CD8-positive, alpha-beta memory T cell (primary cell): Measurements from ENCODE around the gene KLHL36. TPM values are rescaled to one million over a fixed set of nuclear protein-coding genes. Genes with fewer than 3 reads are reported as not detected.
A peak's percentile ranks its signal among the peaks of the same experiment; 100 is the strongest.

ENCODE experiments used
- CTCF ChIA-PET: fragments of 350-600 bp; sonication (Branson Sonifier 250); formaldehyde crosslinking; loops from one replicate; lab custom pipeline; 2021; ENCODE audit warnings: antibody characterized with exemption; lab: Charles Lee
- POLR2A ChIA-PET: fragments of 350-600 bp; sonication (Branson Sonifier 250); formaldehyde crosslinking; loops from one replicate; lab custom pipeline; 2021; ENCODE audit warnings: antibody characterized with exemption; lab: Charles Lee
- DNase-seq, 5 donors: peaks; one replicate each; pipeline versions ENCODE4 v3.0.0 to v3.0.0-alpha.2; 2020 to 2022; ENCODE audit warnings: mixed read lengths in 1 of 5
- H3K27ac ChIP-seq: one replicate; pipeline ENCODE4 v1.7.0; 2013; ENCODE audit warnings: low read depth, mild to moderate bottlenecking, low read length, moderate library complexity
- H3K27me3 ChIP-seq: 2 replicates; pipeline ENCODE4 v1.7.0; 2013; ENCODE audit warnings: low read length, mild to moderate bottlenecking; ENCODE audit not compliant: insufficient read depth, poor library complexity, severe bottlenecking
- H3K36me3 ChIP-seq: 2 replicates; pipeline ENCODE4 v1.7.0; 2013; ENCODE audit warnings: mild to moderate bottlenecking, low read length, moderate library complexity; ENCODE audit not compliant: insufficient read depth
- H3K4me1 ChIP-seq: 2 replicates; pipeline ENCODE4 v1.7.0; 2013; ENCODE audit warnings: mild to moderate bottlenecking, low read length, moderate library complexity; ENCODE audit not compliant: insufficient read depth
- H3K4me3 ChIP-seq: 2 replicates; pipeline ENCODE4 v1.7.0; 2013; ENCODE audit warnings: mild to moderate bottlenecking, low read length
- H3K9me3 ChIP-seq: 2 replicates; pipeline ENCODE4 v1.7.0; 2013; ENCODE audit warnings: mild to moderate bottlenecking, low read length
- H3K27ac Mint-ChIP-seq, 8 donors: one replicate each; pipeline ENCODE4 v1.8.0; 2020 to 2021; ENCODE audit warnings: mixed read lengths in 8 of 8, mild to moderate bottlenecking in 6 of 8, inconsistent platforms in 3 of 8, moderate library complexity in 3 of 8
- H3K27me3 Mint-ChIP-seq, 2 donors: one replicate each; pipeline ENCODE4 v1.8.0; 2020 to 2021; ENCODE audit warnings: mixed read lengths in 2 of 2, mild to moderate bottlenecking in 1 of 2, moderate library complexity in 1 of 2
- H3K36me3 Mint-ChIP-seq, 3 donors: one replicate each; pipeline ENCODE4 v1.8.0; 2020 to 2021; ENCODE audit warnings: mixed read lengths in 3 of 3, inconsistent platforms in 1 of 3, mild to moderate bottlenecking in 1 of 3
- H3K4me1 Mint-ChIP-seq, 3 donors: one replicate each; pipeline ENCODE4 v1.8.0; 2020 to 2021; ENCODE audit warnings: mixed read lengths in 3 of 3, inconsistent platforms in 1 of 3, mild to moderate bottlenecking in 1 of 3
- H3K4me3 Mint-ChIP-seq, 7 donors: one replicate each; pipeline ENCODE4 v1.8.0; 2020 to 2021; ENCODE audit warnings: mixed read lengths in 7 of 7, mild to moderate bottlenecking in 6 of 7, moderate library complexity in 4 of 7, inconsistent platforms in 2 of 7
- H3K9me3 Mint-ChIP-seq, 5 donors: one replicate each; pipeline ENCODE4 v1.8.0; 2020 to 2022; ENCODE audit warnings: mixed read lengths in 5 of 5, mild to moderate bottlenecking in 3 of 5, moderate library complexity in 2 of 5, inconsistent platforms in 1 of 5
- polyA plus RNA-seq: library from polyadenylated mRNA; unstranded; fragments of 300-500 nt; fragmentation: Illumina TruSeq; gene quantifications from one replicate; pipeline ENCODE4 v1.2.3, GENCODE V29; 2021
- total RNA-seq, 2 experiments: library from RNA; stranded (reverse); gene quantifications; one replicate each; pipeline ENCODE4 v1.2.3, GENCODE V29; 2021

Gene KLHL36
- total and polyA plus RNA-seq, 3 experiments from 2014 or later: 34.0 to 41.2 (median 39.7) TPM

GRCh38 chr16:84637709-84638108 is 10.6 kb upstream of the KLHL36 start:
- Histone ChIP-seq H3K9me3 (no peaks in the 10 kb centered on the region), H3K4me1 (peaks cover 30% of the 10 kb centered on the region), H3K36me3 (no peaks in the 10 kb centered on the region), H3K4me3 (no peak overlapping the region), H3K27me3 (no peaks in the 10 kb centered on the region), H3K27ac (no peak overlapping the region)
- no peak overlapping the region for H3K4me3 Mint-ChIP-seq
- H3K4me1 Mint-ChIP-seq: peaks cover 17 to 27% (median 17%) of the 10 kb centered on the region in 3 donors
- peaks cover 4 to 6% of the 10 kb centered on the region in 2 donors for H3K27me3 Mint-ChIP-seq
- POLR2A ChIA-PET: no interaction called here
- DNase-seq: no peak
- H3K36me3 Mint-ChIP-seq: no peaks in the 10 kb centered on the region
- H3K27ac Mint-ChIP-seq: no peak overlapping the region
- CTCF ChIA-PET: interaction anchor here (1.2 kb wide), 1 partner anchor 102 kb away, joined by 3 read pairs; no protein-coding TSS in a partner anchor
- no peaks in the 10 kb centered on the region for H3K9me3 Mint-ChIP-seq

GRCh38 chr16:84638231-84638806 is 10.0 kb upstream of the KLHL36 start:
- peaks cover 4 to 8% of the 10 kb centered on the region in 2 donors for H3K27me3 Mint-ChIP-seq
- Histone ChIP-seq H3K36me3 (no peaks in the 10 kb centered on the region), H3K27me3 (no peaks in the 10 kb centered on the region), H3K9me3 (no peaks in the 10 kb centered on the region), H3K4me3 (no peak overlapping the region), H3K4me1 (peaks cover 33% of the 10 kb centered on the region), H3K27ac (no peak overlapping the region)
- ChIA-PET CTCF (no interaction called here), POLR2A (no interaction called here)
- H3K9me3 Mint-ChIP-seq: no peaks in the 10 kb centered on the region
- no peak for DNase-seq
- H3K4me1 Mint-ChIP-seq: peaks cover 17 to 27% (median 17%) of the 10 kb centered on the region in 3 donors
- no peak overlapping the region for H3K4me3 Mint-ChIP-seq
- H3K36me3 Mint-ChIP-seq: no peaks in the 10 kb centered on the region
- peak overlapping the region in 1 of 8 donors; percentile 4 for H3K27ac Mint-ChIP-seq

GRCh38 chr16:84640145-84640544 is 8.2 kb upstream of the KLHL36 start:
- H3K27me3 Mint-ChIP-seq: peaks cover 0 to 6% of the 10 kb centered on the region in 2 donors
- Histone ChIP-seq H3K4me1 (peaks cover 33% of the 10 kb centered on the region), H3K27me3 (no peaks in the 10 kb centered on the region), H3K4me3 (no peak overlapping the region), H3K27ac (no peak overlapping the region), H3K9me3 (no peaks in the 10 kb centered on the region), H3K36me3 (no peaks in the 10 kb centered on the region)
- no peak overlapping the region for H3K27ac Mint-ChIP-seq
- no peak for DNase-seq
- CTCF ChIA-PET: no interaction called here
- no peaks in the 10 kb centered on the region for H3K36me3 Mint-ChIP-seq
- H3K4me3 Mint-ChIP-seq: peak overlapping the region in 1 of 7 donors; percentile 30
- no peaks in the 10 kb centered on the region for H3K9me3 Mint-ChIP-seq
- POLR2A ChIA-PET: no interaction called here
- H3K4me1 Mint-ChIP-seq: peaks cover 17 to 27% (median 17%) of the 10 kb centered on the region in 3 donors

- H3K4me3 Mint-ChIP-seq: peak overlapping the region in 5 of 7 donors; percentile 15 to 68 (median 49)
Observed at GRCh38 chr16:84641643-84642358, 6.5 kb upstream of the KLHL36 start.

GRCh38 chr16:84643180-84643583 is 5.1 kb upstream of the KLHL36 start:
- Histone ChIP-seq H3K9me3 (no peaks in the 10 kb centered on the region), H3K36me3 (no peaks in the 10 kb centered on the region), H3K27ac (no peak overlapping the region), H3K4me3 (no peak overlapping the region), H3K4me1 (peaks cover 40% of the 10 kb centered on the region), H3K27me3 (no peaks in the 10 kb centered on the region)
- no peaks in the 10 kb centered on the region for H3K9me3 Mint-ChIP-seq
- H3K36me3 Mint-ChIP-seq: peaks cover 0 to 3% (median 0%) of the 10 kb centered on the region in 3 donors
- POLR2A ChIA-PET: no interaction called here
- H3K27me3 Mint-ChIP-seq: peaks cover 0 to 3% of the 10 kb centered on the region in 2 donors
- H3K27ac Mint-ChIP-seq: peak overlapping the region in 1 of 8 donors; percentile 61
- no peak overlapping the region for H3K4me3 Mint-ChIP-seq
- H3K4me1 Mint-ChIP-seq: peaks cover 23 to 32% (median 27%) of the 10 kb centered on the region in 3 donors
- no peak for DNase-seq
- CTCF ChIA-PET: interaction anchor here (1.3 to 1.9 kb wide), 2 partner anchors 19 to 83 kb away, joined by 3 to 4 read pairs; no protein-coding TSS in a partner anchor

More at GRCh38 chr16:84641643-84642358, 6.5 kb upstream of the KLHL36 start:
- H3K27me3 Mint-ChIP-seq: peaks cover 0 to 3% of the 10 kb centered on the region in 2 donors
- Histone ChIP-seq H3K36me3 (no peaks in the 10 kb centered on the region), H3K9me3 (no peaks in the 10 kb centered on the region), H3K4me1 (peaks cover 33% of the 10 kb centered on the region), H3K4me3 (peak overlapping the region; percentile 37), H3K27ac (no peak overlapping the region), H3K27me3 (no peaks in the 10 kb centered on the region)
- no peaks in the 10 kb centered on the region for H3K9me3 Mint-ChIP-seq
- peaks cover 17 to 27% (median 21%) of the 10 kb centered on the region in 3 donors for H3K4me1 Mint-ChIP-seq
- no peak for DNase-seq
- H3K36me3 Mint-ChIP-seq: no peaks in the 10 kb centered on the region
- POLR2A ChIA-PET: no interaction called here
- CTCF ChIA-PET: interaction anchor here (0.6 to 1.5 kb wide), 4 partner anchors 19 to 131 kb away, joined by 3 to 4 read pairs (median 4); no protein-coding TSS in a partner anchor
- H3K27ac Mint-ChIP-seq: peak overlapping the region in 4 of 8 donors; percentile 64 to 83 (median 80)

- Mint-ChIP-seq H3K4me1 (peaks cover 23 to 32% (median 27%) of the 10 kb centered on the region in 3 donors), H3K27me3 (peaks cover 0 to 3% of the 10 kb centered on the region in 2 donors), H3K9me3 (no peaks in the 10 kb centered on the region), H3K27ac (peak overlapping the region in 1 of 8 donors; percentile 43), H3K36me3 (peaks cover 0 to 3% (median 0%) of the 10 kb centered on the region in 3 donors), H3K4me3 (peak overlapping the region in 1 of 7 donors; percentile 83)
- DNase-seq: no peak
- Histone ChIP-seq H3K36me3 (no peaks in the 10 kb centered on the region), H3K27me3 (no peaks in the 10 kb centered on the region), H3K4me3 (no peak overlapping the region), H3K9me3 (no peaks in the 10 kb centered on the region), H3K27ac (no peak overlapping the region), H3K4me1 (peaks cover 40% of the 10 kb centered on the region)
- ChIA-PET POLR2A (no interaction called here), CTCF (interaction anchor here (1.3 to 1.9 kb wide), 2 partner anchors 19 to 83 kb away, joined by 3 to 4 read pairs; no protein-coding TSS in a partner anchor)
Observed at GRCh38 chr16:84643674-84644073, 4.6 kb upstream of the KLHL36 start.

GRCh38 chr16:84648595-84649510 is 542 bp downstream of the KLHL36 start:
- peak; percentile 24 to 65 (median 39) for DNase-seq
- H3K9me3 Mint-ChIP-seq: no peaks in the 10 kb centered on the region
- Histone ChIP-seq H3K4me3 (peak overlapping the region; percentile 68), H3K27me3 (no peaks in the 10 kb centered on the region), H3K9me3 (no peaks in the 10 kb centered on the region), H3K4me1 (peaks cover 50% of the 10 kb centered on the region), H3K36me3 (peaks cover 8% of the 10 kb centered on the region), H3K27ac (peak overlapping the region; percentile 61)
- ChIA-PET CTCF (interaction anchor here (1.1 to 1.9 kb wide), 4 partner anchors 26 to 371 kb away, joined by 3 to 5 read pairs (median 3); no protein-coding TSS in a partner anchor), POLR2A (interaction anchor here (0.8 to 1.4 kb wide), 4 partner anchors 48 to 142 kb away, joined by 3 to 4 read pairs (median 3); no protein-coding TSS in a partner anchor)
- H3K27ac Mint-ChIP-seq: peak overlapping the region; percentile 72 to 92 (median 86)
- H3K36me3 Mint-ChIP-seq: peaks cover 0 to 40% (median 3%) of the 10 kb centered on the region in 3 donors
- H3K27me3 Mint-ChIP-seq: no peaks in the 10 kb centered on the region
- peaks cover 45 to 53% (median 49%) of the 10 kb centered on the region in 3 donors for H3K4me1 Mint-ChIP-seq
- peak overlapping the region; percentile 80 to 94 (median 87) for H3K4me3 Mint-ChIP-seq
